Measurements from ENCODE around the gene DVL2. TPM values are rescaled to one million over a fixed set of nuclear protein-coding genes. Genes with fewer than 3 reads are reported as not detected.
A peak's percentile ranks its signal among the peaks of the same experiment; 100 is the strongest.

Gene DVL2
- total RNA-seq, 1 experiment from 2014 or later: 25.0 TPM

DNA sequence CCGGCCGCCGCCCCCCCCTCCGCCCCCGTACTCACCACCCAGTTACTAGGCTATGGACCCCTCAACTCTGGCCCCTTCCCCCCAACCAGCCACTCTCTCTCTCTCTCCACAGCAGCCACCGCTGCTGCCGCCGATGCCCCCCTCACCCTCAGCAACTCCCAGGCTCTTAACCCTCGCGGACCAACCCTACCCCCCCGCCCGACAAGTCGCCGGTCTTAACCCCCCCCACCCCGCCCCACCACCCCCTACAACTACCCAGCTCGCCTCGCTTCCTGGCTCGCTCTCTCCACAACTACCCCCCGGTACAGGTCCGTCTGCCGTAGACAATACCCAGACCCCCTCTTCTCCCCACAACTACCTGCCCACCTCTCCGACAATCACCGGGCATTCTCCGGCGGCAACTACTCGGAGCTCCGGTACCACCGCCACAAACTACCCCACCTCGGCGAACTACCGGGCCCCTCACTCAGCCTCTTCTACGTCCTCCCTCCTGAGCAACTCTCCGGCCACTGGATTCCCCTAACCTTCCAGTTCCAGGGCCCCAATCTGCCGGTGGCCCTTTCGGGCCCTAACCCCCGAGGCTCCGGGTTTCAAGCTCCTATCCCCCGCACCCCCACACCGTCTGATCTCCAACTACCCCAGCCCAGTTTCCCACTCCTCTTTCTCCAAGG is 4.2 kb upstream of the DVL2 start:
- no peak for DNase-seq (ENCODE audit: low read depth)

DNA sequence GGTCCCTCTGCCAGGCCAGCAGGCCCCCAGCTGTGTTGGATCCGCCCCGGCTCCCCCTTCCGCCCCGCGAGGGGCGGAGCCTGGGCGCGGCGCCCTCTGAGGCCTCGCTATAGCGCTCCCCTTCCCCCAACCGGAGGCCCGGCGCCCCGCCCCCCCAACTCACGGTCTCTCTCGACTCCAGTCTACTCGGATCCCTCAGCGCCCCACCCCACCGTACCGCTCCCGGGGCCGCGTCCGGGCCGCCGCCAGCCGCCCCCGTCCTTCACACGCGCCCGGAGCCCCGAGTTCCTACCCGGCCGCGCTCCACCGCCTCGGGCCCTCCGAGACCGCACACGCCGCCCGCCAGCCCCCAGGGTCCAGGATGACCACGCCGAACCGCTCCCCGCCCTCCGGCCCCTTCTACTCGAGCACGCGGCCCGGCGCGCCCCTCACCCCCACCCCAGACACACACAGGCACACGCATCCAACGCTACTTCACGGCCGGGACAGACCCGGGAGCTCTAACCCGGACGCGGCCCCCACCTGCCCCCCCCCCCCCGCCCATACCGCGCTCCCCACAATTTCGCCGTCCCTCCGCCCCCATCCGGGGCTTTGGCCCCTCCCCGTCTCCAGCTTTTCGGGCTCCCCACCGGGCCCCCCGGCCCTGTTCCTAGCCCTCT is 3.6 kb upstream of the DVL2 start:
- peak; percentile 66 for DNase-seq (ENCODE audit: low read depth)

DNA sequence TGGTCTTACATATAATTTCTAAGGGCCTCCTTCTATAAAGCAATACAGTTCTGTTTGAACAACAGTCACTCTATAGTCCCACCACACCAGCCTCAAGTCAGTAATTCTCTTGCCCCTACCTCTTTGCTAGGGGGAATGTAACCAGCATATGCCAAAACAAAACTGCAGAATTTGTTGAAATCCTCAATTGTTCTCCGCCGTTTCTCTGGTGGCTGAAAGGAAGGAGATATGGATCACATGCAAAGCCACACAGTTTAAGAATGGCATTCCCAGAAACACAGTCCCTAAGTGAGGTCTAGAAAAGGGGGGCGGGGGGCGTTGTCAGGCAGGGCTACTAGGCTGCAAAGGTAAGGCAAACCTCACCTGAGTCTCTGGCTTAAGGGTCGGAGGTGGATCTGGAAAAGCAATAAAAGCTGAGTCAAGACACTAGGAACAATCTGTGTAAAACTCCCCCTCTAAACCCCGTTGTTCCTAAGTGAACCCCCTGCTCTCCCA is 3.0 kb upstream of the DVL2 start:
- no peak for DNase-seq (ENCODE audit: low read depth)

DNA sequence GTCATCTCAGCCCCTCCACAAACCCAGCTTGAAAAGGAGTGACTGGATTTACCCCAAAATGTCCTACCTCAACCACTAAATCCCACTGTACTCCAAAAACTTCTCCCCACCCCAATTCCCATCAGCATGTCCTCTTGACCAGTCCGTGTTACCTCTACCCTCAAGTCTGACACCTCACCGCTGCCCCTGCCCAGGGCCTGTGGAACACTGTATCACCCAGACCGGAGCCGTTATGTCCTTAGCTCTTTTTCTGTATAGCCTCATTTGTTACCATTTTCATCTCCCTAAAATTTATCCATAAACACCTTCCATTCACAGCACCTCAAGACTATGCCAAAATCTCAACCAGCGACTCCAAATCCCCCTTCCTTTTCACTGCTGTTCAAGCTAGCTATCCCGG is 2.5 kb upstream of the DVL2 start:
- no peak for DNase-seq (ENCODE audit: low read depth)

DNA sequence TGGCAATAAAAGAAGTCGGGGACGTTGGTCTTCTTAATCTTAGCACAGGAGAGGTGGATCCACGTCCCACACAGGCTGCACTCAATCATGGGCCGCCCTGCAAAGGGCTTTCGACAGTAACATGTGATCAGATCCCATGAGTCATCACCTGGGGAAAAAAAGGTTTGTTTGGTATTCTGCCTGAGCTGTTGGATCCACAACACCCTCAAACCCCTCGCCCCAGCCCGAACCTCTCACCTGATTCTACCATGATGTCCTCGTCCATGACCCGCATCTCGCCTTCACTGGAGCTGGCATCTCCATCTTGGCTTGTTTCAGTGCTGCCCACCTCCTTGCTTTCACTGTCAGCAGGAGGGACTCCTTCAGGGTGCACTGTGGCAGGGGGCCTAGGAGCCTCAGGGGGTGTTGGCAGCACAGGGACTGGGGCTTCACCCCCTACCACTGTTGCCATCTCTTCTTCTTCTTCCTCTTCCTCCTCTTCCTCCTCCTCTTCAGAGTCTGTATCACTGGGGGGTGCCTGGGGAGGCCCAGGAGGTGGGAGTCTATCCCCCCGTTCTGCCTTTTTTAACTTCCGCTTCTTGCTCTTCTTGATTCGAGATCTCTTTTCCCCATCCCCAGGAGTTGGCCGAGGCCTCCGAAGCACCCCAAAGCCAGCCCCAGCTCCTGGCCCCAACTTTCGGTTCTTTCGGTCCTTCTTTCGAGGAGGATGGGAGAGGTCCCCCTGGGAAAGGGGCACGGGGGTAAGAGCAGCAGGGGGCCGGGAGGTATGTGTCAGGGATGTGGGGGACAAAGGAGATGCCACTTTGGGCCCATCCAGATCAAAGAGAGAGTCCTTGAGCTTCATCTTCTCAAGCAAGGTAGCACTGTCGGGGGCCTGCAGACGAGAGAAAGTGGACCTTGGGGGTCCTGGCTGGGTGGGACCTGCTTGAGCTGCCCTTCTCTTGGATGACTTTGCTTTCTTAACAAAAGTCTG is 1.7 kb upstream of the DVL2 start:
- DNase-seq (ENCODE audit: low read depth): no peak

DNA sequence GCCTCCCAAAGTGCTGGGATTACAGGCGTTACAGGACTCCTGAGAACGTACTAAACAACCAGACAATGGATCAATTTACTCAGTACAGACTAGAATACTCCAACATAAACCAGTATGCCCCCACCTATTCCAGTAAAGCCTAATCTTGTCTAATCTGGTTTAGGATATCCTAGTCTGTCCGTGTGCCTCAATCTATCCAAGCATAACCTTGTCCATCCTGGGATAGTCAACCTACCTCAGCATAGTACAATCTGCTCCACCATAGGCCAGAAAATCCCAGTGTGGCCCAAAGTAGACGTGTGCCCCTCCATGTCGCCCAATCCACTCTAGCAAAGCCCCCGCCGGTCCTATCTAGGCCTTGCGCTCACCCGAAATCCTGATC is 625 bp downstream of the DVL2 start:
- DNase-seq (ENCODE audit: low read depth): no peak

DNA sequence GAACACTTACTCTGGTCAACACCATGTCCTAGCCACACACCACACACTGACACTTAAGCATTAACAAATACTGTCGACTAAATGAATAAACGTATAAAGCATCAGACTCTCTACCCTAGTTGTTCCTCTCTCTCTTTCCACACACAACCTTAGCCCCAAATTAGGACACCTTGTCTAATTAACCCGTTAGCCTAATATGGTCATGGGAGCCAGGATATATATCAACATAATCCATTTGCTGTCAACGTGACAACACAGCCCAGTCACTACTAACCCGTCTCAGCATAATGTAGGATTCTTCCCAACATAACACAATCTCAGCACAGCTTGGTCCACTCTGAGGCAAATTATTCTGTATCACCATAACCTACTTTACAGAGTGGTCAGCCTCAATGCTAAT is 2.2 kb downstream of the DVL2 start:
- no peak for DNase-seq (ENCODE audit: low read depth)

DNA sequence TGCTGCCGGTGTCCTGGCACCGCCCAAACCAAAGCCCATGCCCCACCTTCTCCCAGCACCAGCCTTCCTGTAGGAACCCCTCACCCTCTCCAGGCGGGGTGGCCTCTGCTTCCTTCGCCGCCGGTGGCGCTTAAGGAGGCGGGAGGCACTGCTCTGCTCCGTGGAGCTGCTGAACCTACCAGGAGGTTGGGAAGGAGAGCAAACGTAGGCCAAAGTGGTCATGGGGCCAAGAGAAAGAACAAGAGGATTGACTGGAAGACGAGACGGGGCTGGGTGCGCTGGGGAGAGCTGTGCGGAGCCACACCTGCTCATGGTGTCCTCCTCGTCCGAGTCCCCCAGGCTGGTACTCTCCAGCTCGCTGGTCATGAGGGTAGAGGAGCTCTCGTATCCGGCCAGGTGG is 4.8 kb downstream of the DVL2 start:
- no peak for DNase-seq (ENCODE audit: low read depth)

DNA sequence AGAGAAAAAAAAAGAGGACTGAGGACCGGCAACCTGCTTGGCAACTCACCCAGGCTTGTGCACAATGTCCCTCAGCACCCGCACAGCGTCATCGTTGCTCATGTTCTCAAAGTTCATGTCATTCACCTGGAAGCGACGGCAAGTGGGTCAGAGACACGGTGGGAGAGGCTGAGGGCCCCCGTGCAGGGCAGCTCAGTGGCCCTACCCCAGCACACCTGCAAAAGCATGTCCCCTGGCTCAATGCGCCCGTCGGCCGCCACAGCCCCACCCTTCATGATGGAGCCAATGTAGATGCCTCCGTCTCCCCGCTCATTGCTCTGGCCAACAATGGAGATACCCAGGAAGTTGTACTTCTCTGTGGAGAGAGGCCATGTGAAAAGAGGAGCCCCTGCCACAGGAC is 5.4 kb downstream of the DVL2 start:
- DNase-seq (ENCODE audit: low read depth): no peak

DNA sequence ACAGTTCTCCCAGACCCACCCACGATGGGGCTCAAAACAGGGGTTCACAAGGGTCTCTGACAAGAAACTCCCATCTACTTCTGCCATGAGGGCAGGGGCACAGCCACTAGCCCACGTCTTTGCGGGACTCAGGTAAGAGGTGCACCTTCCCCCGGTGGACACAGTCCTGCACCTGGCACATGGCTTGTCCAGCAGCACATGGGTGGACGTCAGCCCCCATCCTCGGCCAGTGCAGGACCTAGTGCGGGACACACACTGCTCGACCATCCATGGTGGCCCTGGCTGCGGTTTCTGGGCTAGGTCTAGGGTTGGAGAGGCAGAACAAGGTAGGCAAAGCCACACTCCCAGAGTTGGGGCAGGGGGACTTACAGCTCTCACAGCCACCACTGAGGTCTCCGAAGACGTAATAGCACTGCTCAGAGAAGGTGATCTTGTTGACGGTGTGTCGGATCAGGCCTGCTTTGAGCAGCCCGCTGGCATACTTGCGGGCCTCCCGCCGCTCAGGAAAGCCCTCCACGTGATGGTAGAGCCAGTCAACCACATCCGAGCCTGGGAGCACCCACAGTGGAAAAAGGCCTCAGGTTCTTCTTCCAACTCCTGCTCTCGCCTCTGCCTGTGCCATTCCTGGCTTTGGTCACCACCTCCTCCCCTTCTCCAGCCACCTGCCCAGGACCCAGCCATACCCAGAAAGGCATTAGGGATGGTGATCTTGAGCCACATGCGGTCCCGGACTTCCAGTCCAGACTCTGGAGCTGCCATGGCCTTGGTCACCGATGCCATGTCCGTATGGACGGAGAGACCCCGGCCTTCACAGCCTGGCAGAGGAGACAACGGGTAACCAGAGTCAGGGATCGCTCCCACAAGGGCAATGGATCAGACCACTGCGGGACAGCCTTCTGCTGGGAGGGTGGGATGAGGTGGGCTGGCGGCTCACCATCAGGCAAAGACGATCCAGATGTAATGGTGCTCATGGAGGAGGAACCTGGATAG is 7.3 kb downstream of the DVL2 start:
- no peak for DNase-seq (ENCODE audit: low read depth)

DNA sequence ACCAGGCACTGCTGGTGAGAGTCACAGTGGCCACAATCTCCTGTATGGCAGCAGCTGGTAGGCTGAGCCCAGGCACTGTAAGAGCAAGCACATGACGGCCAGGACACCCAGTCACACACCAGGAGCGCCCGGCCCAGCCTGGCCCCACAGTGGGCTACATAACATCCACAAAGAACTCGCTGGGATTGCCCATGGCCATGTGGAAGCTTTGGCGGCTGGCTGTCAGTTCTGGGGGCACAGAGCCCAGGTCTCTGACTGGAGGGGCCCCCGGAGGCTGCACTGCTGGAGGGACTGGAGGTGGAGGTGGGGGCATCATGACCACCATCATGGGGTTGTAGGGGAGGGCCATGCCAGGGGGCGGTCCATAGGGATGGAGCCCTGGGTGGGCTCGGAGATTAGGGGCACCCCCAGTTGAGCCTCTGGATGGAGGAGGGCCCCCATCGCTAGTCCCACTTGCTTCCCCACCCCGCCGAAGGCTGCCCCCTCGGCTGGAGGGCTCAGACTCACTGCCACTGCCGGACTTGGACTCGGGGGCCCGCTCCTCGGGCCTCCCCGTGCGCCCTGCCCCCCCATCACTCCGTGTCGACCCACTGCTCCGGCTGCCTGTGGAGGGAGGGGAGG is 8.5 kb downstream of the DVL2 start:
- no peak for DNase-seq (ENCODE audit: low read depth)

DNA sequence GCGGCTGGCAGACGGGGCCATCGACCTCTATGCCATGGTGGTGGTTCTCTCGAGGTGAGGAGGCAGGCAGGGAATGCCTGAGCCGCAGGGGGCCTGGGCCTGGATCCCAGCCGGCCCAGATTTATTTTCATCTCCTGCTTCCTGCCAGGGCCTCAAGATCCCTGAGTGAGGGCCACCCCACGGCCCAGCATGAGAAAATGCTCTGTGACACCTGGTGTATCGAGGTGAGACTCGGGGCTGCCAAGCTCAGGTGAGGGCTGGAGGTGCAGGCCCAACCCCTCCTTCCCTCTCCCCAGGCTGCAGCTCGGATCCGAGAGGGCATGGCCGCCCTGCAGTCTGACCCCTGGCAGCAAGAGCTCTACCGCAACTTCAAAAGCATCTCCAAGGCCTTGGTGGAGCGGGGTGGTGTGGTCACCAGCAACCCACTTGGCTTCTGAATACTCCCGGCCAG is 9.6 kb downstream of the DVL2 start:
- no peak for DNase-seq (ENCODE audit: low read depth)

DNA sequence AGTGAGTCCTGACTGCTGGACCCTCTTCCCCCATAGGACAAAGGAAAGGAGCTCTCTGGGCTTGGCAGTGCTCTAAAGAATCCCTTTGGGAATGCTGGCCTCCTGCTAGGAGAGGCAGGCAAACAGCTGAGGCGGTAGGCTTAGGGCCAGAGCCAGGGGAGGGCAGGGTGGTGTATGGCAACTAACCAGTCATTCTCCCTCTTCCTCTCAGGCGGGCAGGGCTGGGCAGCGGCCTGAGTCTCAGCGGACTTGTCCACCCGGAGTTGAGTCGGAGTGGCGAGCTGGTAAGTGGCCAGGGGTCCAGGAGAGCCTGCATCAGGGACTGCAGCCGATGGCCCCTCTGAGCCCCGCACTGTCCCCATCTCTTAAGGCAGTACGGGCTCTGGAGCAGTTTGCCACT is 10.2 kb downstream of the DVL2 start:
- DNase-seq (ENCODE audit: low read depth): no peak

DNA sequence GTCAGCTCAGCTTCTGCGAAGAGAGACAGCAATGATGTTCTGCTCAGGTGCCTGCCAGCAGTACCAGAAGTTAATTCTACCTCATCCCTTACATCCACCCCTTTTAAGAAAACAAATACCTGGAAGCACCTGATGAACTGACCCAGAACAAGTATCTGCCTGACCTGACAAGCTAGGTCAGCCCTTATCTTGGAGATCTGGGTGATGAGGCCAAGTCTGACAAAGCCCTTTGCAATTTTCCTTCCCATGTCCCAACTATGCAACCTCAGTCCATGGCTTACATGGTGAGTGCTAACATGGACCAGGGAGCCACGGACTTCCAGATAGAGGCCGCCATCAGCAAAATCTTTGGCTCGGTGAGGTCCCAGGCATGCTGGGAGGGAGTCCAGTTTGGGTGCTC is 10.9 kb downstream of the DVL2 start:
- no peak for DNase-seq (ENCODE audit: low read depth)

DNA sequence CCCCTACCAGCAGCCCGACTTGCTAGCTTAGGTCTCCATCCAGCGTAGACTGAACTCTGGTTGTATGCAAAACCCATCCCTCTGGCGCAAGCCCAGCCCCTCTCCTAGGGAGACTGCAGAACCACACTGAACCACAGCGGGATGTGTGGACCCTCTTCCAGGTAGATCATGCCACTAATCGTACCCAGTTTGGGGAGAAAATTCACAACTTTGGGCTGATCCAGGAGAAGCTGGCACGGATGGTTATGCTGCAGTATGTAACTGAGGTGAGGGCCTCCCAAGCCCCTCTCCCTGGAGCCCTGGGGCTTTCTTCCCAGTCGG is 11.4 kb downstream of the DVL2 start:
- DNase-seq (ENCODE audit: low read depth): no peak

DNA sequence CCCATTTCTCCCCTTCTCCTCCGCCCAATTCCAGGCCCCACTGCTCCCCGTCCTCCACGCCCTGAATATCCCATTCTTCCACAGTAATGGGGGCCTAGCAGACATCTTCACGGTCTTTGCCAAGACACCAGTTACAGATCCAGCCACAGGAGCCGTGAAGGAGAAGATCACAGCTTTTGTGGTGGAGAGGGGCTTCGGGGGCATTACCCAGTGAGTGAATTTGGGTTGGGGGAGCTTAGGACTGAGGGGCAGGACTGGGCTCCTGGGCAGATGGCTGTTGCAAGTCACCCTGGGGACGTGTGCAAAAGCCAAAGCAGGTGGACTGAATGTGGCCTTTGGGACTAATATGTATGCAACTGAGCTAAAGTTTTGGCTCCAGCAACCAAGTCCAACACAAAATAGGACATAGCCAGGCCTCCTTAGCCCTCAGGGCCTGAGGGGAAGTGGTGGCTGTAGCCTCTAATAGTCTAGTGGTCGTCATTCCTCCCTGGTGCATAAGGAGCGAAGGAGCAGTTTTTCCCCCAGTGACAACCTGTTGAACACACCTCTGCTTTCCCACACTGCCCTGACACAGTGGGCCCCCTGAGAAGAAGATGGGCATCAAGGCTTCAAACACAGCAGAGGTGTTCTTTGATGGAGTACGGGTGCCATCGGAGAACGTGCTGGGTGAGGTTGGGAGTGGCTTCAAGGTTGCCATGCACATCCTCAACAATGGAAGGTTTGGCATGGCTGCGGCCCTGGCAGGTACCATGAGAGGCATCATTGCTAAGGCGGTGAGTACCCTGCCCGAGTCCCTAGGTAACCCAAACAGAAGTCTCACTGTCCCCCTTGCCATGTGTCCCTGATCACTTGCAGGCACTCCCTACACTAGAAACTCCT is 12.0 kb downstream of the DVL2 start:
- no peak for DNase-seq (ENCODE audit: low read depth)

DNA sequence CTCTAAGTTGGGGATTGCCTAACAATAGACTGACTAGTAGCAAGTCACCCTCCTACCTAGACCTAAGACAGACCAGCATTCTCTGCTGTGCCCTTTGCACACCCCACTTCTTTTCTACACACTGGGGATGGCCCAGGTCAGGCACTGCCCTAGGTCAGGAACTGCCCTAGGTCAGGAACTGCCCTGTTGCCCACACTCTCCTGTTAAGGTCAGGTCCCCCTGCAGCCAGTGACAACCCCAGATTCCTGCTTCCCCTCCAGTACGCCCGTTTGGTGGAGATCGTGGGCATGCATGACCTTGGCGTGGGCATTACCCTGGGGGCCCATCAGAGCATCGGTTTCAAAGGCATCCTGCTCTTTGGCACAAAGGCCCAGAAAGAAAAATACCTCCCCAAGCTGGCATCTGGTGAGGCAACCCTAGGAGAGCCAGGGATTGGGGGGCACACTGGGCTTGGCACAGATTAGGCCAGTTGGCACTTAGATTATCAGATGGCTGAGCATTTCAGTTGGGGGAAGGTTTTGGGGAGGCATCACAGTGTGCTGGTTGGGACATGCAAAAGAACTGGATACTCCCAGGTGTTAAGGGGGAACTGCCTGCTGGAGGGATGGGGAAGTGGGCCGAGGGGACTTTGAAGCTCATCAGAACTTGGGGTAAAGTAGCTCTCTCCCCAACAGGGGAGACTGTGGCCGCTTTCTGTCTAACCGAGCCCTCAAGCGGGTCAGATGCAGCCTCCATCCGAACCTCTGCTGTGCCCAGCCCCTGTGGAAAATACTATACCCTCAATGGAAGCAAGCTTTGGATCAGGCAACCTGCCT is 12.8 kb downstream of the DVL2 start:
- no peak for DNase-seq (ENCODE audit: low read depth)

DNA sequence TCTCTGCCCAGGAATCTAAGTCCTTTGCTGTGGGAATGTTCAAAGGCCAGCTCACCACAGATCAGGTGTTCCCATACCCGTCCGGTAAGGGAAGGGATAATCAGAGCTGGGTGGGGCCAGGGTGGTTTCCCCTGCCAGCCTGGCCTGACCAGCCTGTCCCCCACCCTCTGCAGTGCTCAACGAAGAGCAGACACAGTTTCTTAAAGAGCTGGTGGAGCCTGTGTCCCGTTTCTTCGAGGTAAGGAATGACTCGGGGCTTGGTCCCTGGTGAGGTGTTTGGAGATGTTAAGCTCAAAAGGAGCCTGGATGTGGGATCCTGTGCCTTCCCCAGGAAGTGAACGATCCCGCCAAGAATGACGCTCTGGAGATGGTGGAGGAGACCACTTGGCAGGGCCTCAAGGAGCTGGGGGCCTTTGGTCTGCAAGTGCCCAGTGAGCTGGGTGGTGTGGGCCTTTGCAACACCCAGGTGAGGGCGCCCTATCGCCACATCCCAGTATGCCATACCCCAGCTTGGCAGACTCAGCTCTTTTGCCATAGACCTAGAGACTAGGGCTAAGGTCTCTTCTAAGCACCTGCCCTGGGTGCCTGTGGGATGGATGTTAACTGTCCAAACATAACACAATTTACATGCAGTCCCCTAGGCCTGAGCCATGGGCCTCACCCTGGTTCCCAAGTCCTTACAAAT is 13.6 kb downstream of the DVL2 start:
- peak; percentile 47 for DNase-seq (ENCODE audit: low read depth)

Measured in RPMI7951 (cell line).